Measurements from ENCODE around the gene LIN7B. TPM values are rescaled to one million over a fixed set of nuclear protein-coding genes. Genes with fewer than 3 reads are reported as not detected.

Gene LIN7B
- total RNA-seq, 1 donor from 2014 or later = 2.3 TPM

DNA sequence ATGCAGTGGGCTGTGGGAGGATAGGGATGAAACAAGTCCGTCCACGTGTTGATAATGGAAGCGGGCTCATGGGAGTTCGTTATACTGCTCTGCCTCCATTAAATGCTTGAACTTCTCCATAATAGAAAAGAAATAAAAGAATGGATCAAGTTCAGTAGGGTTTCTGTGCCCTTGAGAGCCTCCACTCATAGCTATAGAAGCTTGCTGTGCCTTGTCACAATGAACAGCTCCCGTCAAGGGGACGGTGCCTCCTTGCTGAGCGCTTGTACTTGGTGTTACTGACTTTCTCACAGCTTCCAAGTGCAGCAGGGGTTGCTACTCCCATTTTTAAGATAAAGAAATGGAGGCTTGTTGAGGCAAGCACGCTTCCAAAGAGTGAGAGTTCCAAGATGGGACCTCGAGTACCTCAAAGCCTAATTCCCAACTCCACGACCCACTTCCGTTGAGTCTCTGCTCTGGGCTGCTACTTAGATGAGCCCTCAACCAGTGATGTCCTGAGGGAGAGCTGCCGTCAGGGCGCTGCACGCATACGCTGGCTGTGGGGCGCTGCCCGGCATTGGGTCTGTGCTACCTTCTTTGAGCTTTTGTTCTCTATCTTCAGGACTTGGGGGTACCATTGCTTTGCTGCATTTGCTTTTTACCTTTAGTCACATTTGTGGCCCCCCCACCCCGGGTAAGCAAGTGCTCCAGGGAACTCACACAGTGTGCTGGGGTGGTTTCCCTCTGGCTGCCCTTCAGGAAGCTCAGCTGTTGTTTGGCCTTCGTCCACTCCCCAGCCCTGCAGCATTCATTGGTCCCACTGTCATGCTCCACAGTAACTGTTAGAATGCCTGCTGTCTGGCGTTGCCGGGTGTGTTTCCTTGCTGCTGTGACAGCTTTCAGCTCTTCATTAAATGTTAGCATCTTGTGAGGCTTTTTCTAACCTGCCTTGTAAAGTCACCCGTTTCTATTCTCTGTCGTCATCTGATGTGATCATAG lies 19.4 kb upstream of the LIN7B start:
- DNase-seq (ENCODE audit: low read depth, low spot score) = no peak

GRCh38 chr19:49097453-49098288 lies 16.5 kb upstream of the LIN7B start:
- DNase-seq (ENCODE audit: low read depth, low spot score) = no peak

DNA sequence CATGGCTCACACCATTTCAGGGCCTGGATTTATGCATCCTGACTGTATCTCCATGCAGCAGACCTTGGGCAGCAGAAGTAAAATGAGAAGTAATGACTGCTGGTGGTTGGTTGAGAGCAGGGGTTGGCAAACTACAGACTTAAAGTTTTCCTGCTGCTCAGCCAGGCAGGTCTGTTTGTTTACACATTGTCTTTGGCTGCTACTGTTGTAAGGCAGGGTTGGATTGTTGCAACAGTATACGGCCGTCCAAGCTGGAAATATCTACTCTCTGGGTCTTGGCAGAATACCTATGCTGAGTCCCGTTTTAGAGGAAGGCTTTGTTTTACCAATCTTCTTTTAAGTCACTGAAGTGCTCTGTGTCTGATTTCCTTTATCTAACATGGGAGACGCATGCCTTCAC lies 15.4 kb upstream of the LIN7B start:
- DNase-seq (ENCODE audit: low read depth, low spot score) = no peak

- no peak for DNase-seq (ENCODE audit: low read depth, low spot score)
These were observed 13.0 kb upstream of the LIN7B start for GRCh38 chr19:49101160-49101559.

DNA sequence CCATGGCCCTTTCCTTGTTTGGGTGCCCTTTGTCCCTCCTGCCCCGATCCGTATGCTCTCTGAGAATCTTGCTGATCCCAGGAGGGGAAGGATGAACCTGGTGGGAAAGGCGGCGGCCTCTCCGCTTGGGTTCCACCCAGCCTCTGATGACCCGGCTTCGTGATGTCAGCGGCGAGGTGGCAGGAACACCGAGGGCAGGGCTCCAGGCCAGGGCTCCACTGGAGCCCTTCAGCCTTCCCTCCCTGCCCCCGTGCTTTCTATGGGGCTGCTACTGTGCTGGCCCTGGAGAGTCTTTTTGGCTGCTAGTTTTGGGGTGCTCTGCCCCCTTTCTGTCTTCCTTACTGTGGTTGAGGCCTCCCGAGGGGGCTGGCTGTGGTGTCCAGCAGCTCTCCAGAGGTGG lies 11.9 kb upstream of the LIN7B start:
- no peak for DNase-seq (ENCODE audit: low read depth, low spot score)

DNA sequence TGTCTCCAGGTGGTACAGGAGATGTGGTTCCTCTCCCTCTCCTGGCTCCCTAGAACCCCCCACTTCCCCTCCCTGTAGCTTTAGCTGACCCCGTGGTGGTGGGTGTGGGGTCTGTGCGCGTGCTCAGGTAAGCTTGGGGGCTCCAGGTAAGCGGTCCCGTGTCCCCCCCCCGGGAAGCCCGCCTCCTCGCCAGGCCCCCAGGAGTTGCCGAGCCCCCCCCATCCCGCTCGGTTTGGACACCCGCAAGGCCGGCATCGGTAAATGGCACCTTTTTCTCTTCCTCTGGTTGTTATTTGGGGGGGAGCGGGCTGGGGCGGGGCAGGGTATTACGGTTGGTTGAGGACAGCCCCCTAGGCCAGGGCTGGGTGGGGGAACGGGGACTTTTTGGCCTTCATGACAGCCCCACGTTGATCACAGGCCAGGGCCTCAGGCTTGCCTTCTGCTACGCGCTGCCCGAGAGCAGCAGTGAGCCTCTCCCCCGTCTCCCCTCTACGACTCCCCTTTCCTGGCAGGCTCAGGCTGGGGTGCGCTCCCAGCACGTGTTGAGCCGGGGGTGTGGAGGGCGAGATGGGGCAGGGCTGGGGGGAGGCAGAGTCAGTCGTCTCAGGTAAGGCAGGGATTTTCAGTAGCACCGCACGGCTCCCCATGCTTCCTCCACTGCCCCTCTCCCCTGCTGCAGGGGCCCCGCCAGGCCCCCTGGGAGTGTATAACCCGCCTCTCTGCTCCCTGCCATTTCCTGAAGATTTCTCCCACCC lies 10.7 kb upstream of the LIN7B start:
- no peak for DNase-seq (ENCODE audit: low read depth, low spot score)

DNA sequence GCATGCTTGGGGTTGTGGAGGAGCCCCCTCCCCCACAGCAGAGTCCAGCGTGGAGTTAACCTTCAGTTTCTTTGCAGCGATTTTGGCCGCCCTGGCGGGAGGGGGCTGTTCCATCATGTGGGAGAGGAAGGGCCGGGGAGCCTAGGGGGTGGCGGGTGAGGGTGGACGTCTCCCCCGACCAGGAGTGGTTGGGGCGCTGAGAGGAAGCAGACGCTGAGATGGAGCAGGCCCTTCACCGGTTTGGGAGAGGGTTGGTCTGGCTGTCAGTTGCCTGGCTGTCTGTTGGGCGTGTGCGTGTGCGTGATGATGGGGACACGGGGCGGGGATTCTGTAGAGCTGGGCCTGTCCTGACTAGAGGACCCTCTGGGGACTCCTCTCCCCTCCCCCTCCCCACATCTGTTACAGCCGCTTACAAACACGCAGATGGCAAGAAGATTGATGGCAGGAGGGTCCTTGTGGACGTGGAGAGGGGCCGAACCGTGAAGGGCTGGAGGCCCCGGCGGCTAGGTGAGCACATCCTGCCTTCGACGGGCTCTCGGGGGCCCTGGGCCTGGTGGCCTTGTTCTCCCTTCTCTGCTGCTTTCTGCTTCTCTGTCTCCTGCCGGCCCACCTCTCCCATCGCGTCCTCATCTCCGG lies 9.8 kb upstream of the LIN7B start:
- no peak for DNase-seq (ENCODE audit: low read depth, low spot score)

DNA sequence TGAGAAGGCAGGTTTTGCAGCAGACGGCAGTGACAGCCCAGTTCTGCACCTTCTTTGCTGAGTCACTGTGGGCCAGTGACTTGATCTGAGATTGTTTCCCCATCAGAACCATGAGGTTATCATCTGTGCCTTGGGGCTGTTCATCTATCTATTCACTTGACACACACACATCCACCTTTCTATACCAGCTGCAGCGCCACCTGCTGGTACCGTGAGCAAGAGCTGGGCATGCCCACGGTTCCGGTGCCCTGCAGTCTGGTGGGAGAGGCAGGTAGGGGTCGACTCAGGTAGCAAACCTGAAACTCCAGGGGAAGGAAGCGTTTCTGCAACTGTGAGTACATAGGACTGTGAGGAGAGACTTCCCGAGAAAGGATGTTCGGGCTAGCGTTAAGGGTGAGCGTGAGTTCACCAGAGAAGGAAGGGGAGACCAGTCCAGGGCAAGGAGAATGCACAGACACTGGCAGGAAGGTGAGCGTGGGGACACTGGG lies 7.5 kb upstream of the LIN7B start:
- DNase-seq (ENCODE audit: low read depth, low spot score) = no peak

- no peak for DNase-seq (ENCODE audit: low read depth, low spot score)
These were observed 6.3 kb upstream of the LIN7B start for GRCh38 chr19:49107625-49108459.

DNA sequence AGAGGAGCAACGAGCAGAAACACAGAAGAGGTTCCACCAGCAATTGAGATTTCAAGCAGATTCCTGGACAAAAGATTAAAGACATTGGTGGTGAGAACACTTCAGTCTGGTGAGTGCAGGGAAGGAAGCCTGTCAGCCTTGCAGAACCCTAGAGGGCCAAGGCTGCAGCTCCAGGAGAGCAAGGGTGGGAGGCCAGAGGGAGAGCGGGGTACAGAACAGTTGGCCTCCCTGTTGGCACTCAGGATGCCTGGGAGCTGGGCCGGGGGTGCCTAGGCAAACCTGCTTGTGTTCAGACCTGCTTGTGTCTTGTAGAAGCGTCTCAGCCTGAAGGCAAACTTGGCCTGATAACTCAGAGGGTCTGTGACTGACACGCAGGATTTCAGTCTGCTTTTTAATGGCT lies 5.1 kb upstream of the LIN7B start:
- DNase-seq (ENCODE audit: low read depth, low spot score) = no peak

DNA sequence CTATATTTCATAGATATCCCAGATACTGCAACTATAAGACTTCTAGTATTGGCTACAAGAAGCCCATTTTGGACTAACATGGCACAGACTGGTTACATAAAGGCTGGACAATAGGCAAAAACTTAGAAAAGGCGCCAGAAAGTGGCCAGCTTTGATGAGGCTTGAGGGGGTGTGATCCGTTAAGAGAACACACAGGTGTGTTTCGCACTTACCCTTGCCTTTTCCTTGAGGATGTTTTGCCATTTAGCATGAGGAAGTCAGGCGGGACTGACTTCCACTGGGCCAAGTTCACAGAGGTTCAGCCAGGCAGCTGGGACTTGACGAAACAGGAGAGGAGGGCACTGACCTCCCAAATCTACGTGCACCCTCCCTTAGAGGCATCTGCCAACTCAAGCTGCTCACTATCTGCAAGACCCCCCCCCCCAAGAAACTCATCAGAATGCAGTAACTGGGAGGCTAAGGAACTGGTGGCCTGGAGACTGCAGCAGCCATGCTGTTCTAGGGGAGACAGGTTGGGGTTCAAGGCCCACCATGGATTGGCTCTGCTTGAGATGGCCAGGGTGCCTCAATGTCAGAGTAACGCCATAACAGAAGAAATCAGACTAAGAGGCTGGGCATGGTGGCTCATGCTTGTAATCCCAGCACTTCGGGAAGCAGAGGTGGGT lies 4.5 kb upstream of the LIN7B start:
- no peak for DNase-seq (ENCODE audit: low read depth, low spot score)

- no peak for DNase-seq (ENCODE audit: low read depth, low spot score)
These were observed 3.6 kb upstream of the LIN7B start for GRCh38 chr19:49110567-49110966.

DNA sequence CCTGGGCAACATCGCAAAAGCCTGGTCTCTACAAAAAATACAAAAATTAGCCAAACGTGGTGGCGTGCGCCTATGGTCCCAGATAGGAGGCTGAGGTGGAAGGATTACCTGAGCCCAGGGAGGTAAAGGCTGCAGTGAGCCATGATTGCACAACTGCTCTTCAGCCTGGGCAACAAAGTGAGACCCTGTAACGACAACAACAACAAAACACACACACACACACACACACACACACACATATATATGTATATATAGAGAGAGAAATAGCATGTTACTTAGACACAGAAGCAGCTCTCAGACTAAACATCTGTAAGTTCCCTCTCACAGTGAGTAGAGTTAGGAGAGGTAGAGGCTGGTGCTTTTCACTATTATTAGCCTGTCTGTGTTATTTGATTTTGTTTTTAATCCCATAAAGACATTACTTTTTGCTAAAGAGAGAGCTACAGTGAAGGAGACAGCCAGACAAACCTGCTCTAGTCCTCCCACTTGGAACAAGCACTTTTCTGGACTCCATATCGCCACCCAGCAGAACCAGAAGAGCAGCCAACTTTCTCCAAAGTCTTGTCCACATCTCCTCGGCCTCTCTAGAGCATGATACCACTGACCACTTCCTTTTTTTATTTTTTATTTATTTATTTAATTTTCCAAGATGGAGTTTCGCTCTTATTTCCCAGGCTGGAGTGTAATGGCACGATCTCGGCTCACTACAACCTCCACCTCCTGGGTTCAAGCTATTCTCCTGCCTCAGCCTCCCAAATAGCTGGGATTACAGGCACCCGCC lies 2.8 kb upstream of the LIN7B start:
- no peak for DNase-seq (ENCODE audit: low read depth, low spot score)

- no peak for DNase-seq (ENCODE audit: low read depth, low spot score)
These were observed 627 bp downstream of the LIN7B start for GRCh38 chr19:49114630-49115363.

DNA sequence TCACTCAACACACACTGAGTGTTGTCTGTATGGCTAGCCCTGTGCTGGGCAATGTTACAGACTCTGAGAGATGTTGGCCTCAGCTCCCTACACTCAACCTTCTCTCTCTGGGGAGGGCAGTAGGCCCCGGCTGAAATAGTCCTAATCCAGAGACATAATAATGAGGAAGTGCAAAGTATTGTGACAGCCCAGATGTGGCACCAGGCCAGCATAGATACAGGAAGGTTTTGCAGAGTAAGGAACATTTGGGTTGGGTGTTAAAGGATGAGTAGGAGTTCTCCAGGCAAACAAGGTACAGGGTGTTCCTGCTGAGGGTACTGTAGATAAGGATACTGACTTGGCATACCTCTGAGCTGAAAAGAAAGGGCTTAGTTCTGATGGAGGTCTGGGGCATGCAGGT lies 2.4 kb downstream of the LIN7B start:
- DNase-seq (ENCODE audit: low read depth, low spot score) = no peak

DNA sequence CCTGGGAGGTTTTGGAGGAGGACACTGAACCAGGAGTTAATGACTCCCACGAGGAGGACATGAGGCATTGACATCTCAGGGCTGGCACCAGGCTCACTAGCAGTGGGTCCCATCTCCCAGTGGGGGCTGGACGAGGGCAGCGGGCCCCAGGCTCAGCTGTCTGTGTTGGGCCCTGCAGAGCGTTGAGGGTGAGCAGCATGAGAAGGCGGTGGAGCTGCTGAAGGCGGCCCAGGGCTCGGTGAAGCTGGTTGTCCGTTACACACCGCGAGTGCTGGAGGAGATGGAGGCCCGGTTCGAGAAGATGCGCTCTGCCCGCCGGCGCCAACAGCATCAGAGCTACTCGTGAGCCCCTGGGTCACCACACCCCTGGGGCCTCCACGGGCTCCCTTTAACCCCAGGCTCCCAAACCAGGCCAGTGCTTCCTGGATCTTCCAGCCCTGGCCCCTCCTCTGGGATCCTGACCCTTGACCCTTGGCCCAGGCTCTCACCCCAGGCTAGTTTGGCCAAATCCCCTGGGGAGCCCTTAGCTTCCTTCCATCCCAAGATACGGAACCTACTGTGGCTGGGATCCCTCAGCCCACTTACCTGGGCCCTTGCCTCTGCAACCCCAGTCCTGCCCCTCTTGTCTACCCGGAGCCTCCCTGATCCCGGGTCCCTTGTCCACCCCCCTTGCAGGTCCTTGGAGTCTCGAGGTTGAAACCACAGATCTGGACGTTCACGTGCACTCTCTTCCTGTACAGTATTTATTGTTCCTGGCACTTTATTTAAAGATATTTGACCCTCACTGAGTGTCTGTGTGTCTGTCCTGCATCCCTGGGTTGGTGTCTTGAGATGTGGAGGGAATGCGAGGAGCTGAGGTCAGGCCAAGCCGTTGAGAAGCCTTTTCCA lies 3.8 kb downstream of the LIN7B start:
- no peak for DNase-seq (ENCODE audit: low read depth, low spot score)
